HL-60 (cell line): Measurements from ENCODE around the gene TAS1R1.

ENCODE experiments used
- DNase-seq, 2 experiments: peaks; one replicate each; pipeline ENCODE4 v3.0.0-alpha.2; 2010 to 2020; ENCODE audit warnings: low read depth in 1 of 2, low spot score in 1 of 2
- H3K27ac ChIP-seq: fragments of 250-450 bp; sonication (Bioruptor Pico); replicated peaks from 2 replicates; pipeline ENCODE4 v1.5.1; 2020; ENCODE audit warnings: mild to moderate bottlenecking, moderate library complexity
- H3K27me3 ChIP-seq: fragments of 250-450 bp; sonication (Bioruptor Pico); 2 replicates; pipeline ENCODE4 v1.5.1; 2021; ENCODE audit warnings: mild to moderate bottlenecking, moderate library complexity; ENCODE audit not compliant: insufficient read depth, poor library complexity, severe bottlenecking
- H3K4me3 ChIP-seq: replicated peaks from 2 replicates; pipeline ENCODE4 v1.5.1; 2011; ENCODE audit warnings: mild to moderate bottlenecking, control low read depth, low read length; ENCODE audit not compliant: insufficient read depth
- CTCF ChIP-seq: IDR thresholded peaks from one replicate; pipeline ENCODE4 v1.5.1; 2011; ENCODE audit warnings: low read length, control low read depth, inconsistent platforms; ENCODE audit not compliant: insufficient read depth
- GABPA ChIP-seq: IDR thresholded peaks from 2 replicates; pipeline ENCODE4 v1.6.1; 2012; ENCODE audit warnings: low read depth
- POLR2AphosphoS5 ChIP-seq: IDR thresholded peaks from 2 replicates; pipeline ENCODE4 v1.6.1; 2012; ENCODE audit warnings: low read depth
- SPI1 ChIP-seq: IDR thresholded peaks from 2 replicates; pipeline ENCODE4 v1.6.1; 2012; ENCODE audit warnings: low read depth, mild to moderate bottlenecking, borderline replicate concordance
- TF ChIP-seq, protein P1 (sequence below): IDR thresholded peaks from 2 replicates; pipeline ENCODE4 v1.6.1; 2012; ENCODE audit warnings: low read depth; ENCODE audit not compliant: insufficient replicate concordance

The TAS1R1 gene

DNA sequence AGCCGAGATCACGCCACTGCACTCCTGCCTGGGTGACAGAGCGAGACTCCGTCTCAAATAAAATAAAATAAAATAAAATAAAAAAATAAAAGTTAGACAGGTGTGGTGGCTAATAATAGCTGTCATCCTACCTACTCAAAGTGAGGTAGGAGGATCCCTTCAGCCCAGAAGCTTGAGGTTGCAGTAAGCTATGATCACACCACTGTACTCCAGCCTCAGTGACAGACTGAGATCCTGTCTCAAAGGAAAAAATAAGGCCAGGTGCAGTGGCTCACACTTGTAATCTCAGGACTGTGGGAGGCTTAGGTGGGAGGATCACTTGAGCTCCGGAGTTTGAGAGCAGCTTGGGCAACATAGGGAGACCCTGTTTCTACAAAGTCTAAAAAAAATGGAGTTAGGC is 18.8 kb upstream of the TAS1R1 start:
- H3K27me3 ChIP-seq: no peaks in the 10 kb centered on the region
- TF ChIP-seq CTCF: no peak
- TF ChIP-seq SPI1: no peak
- TF ChIP-seq, protein P1, sequence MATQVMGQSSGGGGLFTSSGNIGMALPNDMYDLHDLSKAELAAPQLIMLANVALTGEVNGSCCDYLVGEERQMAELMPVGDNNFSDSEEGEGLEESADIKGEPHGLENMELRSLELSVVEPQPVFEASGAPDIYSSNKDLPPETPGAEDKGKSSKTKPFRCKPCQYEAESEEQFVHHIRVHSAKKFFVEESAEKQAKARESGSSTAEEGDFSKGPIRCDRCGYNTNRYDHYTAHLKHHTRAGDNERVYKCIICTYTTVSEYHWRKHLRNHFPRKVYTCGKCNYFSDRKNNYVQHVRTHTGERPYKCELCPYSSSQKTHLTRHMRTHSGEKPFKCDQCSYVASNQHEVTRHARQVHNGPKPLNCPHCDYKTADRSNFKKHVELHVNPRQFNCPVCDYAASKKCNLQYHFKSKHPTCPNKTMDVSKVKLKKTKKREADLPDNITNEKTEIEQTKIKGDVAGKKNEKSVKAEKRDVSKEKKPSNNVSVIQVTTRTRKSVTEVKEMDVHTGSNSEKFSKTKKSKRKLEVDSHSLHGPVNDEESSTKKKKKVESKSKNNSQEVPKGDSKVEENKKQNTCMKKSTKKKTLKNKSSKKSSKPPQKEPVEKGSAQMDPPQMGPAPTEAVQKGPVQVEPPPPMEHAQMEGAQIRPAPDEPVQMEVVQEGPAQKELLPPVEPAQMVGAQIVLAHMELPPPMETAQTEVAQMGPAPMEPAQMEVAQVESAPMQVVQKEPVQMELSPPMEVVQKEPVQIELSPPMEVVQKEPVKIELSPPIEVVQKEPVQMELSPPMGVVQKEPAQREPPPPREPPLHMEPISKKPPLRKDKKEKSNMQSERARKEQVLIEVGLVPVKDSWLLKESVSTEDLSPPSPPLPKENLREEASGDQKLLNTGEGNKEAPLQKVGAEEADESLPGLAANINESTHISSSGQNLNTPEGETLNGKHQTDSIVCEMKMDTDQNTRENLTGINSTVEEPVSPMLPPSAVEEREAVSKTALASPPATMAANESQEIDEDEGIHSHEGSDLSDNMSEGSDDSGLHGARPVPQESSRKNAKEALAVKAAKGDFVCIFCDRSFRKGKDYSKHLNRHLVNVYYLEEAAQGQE: no peak
- TF ChIP-seq POLR2AphosphoS5: no peak
- no peak for TF ChIP-seq GABPA
- no peak for DNase-seq
- H3K27ac ChIP-seq: no peak overlapping the region
- no peak overlapping the region for H3K4me3 ChIP-seq

- Histone ChIP-seq H3K4me3 (no peak overlapping the region), H3K27me3 (no peaks in the 10 kb centered on the region), H3K27ac (no peak overlapping the region)
- DNase-seq: no peak
- TF ChIP-seq POLR2AphosphoS5 (no peak), CTCF (no peak), GABPA (no peak), SPI1 (no peak)
- TF ChIP-seq, protein P1: no peak
These were observed 16.2 kb upstream of the TAS1R1 start for GRCh38 chr1:6538956-6539355.

- TF ChIP-seq CTCF (no peak), GABPA (no peak), SPI1 (no peak), POLR2AphosphoS5 (no peak)
- TF ChIP-seq, protein P1: no peak
These were observed 10.3 kb upstream of the TAS1R1 start for GRCh38 chr1:6544831-6545230.

More at GRCh38 chr1:6544831-6545230, 10.3 kb upstream of the TAS1R1 start:
- Histone ChIP-seq H3K27ac (no peak overlapping the region), H3K27me3 (no peaks in the 10 kb centered on the region), H3K4me3 (no peak overlapping the region)
- no peak for DNase-seq
